Esophagus squamous epithelium (tissue), 4 donors: Measurements from ENCODE around the gene FAM135A. TPM values are rescaled to one million over a fixed set of nuclear protein-coding genes. Genes with fewer than 3 reads are reported as not detected.

Experiments
- small RNA-seq, 4 donors: library from RNA; depleted of rRNA; stranded (forward); fragments of <200 nt; gene quantifications; one replicate each; pipeline ENCODE3, GENCODE V24; 2016
- total RNA-seq, 4 donors: library from RNA; depleted of rRNA; stranded (reverse); fragments of >200 nt; gene quantifications; one replicate each; pipeline ENCODE4 v1.1.0, GENCODE V29; 2016

The FAM135A gene
- total RNA-seq, 4 donors from 2014 or later = 81.4 to 142 (median 120) TPM

Small RNA genes within 50 kb of the gene (small RNA-seq; reads per million reads assigned to genes)
- gene RNU7-48P = 0 reads per million in 4 donors

Other genes with a start within 250 kb of the FAM135A start
- gene COL9A1, start 110.4 kb upstream of the FAM135A start, total RNA-seq = under 1 TPM in 1 of 4 donors, not detected in 3; 0.57 TPM
- 1 to 10 TPM; 2.0 to 8.6 (median 4.2) TPM for gene SDHAF4, start 153.4 kb downstream of the FAM135A start, total RNA-seq